ENCODE results near the gene RHBDD1.

RHBDD1 gene

GRCh38 chr2:227022608-227023007 lies 186.8 kb downstream of the RHBDD1 start:
- Histone ChIP-seq H3K27me3 (ENCODE audit: insufficient read depth, low read length, poor library complexity, severe bottlenecking) (no peaks in the 10 kb centered on the region), H3K79me2 (ENCODE audit: insufficient read depth, low read length) (no peaks in the 10 kb centered on the region), H4K20me1 (ENCODE audit: insufficient read depth, low read length, poor library complexity, severe bottlenecking) (no peaks in the 10 kb centered on the region), H2AFZ (ENCODE audit: low read length) (no peak overlapping the region), H3K9me2 (replicated peaks; ENCODE audit: low read depth, low read length) (no peaks in the 10 kb centered on the region), H3K36me3 (ENCODE audit: insufficient read depth, low read length) (no peaks in the 10 kb centered on the region), H3K4me2 (ENCODE audit: low read depth, low read length, poor library complexity, severe bottlenecking) (no peak overlapping the region), H3K4me1 (ENCODE audit: insufficient read depth, low read length, poor library complexity, severe bottlenecking) (no peaks in the 10 kb centered on the region), H3F3A (ENCODE audit: low read depth) (no peaks in the 10 kb centered on the region), H3K4me3 (ENCODE audit: low read length, poor library complexity, severe bottlenecking) (no peak overlapping the region), H3K9ac (ENCODE audit: low read depth, low read length, poor library complexity, severe bottlenecking) (no peak overlapping the region), H3K9me3 (ENCODE audit: insufficient read depth, low read depth, low read length) (no peaks in the 10 kb centered on the region)
- TF ChIP-seq EZH2phosphoT487 (IDR thresholded peaks at IDR 0.05; ENCODE audit: borderline replicate concordance) = no peak
- TF ChIP-seq CTCF (conservative IDR thresholded peaks at IDR 0.05; ENCODE audit: low read length) = no peak

GRCh38 chr2:227025510-227025909 lies 189.7 kb downstream of the RHBDD1 start:
- no peak overlapping the region for H3K4me2 ChIP-seq (ENCODE audit: low read depth, low read length, poor library complexity, severe bottlenecking)
- no peaks in the 10 kb centered on the region for H3K9me2 ChIP-seq (replicated peaks; ENCODE audit: low read depth, low read length)
- no peaks in the 10 kb centered on the region for H3K27me3 ChIP-seq (ENCODE audit: insufficient read depth, low read length, poor library complexity, severe bottlenecking)
- no peaks in the 10 kb centered on the region for H3K9me3 ChIP-seq (ENCODE audit: insufficient read depth, low read depth, low read length)
- H3K4me3 ChIP-seq (ENCODE audit: low read length, poor library complexity, severe bottlenecking) = no peak overlapping the region
- no peaks in the 10 kb centered on the region for H3K79me2 ChIP-seq (ENCODE audit: insufficient read depth, low read length)
- H3F3A ChIP-seq (ENCODE audit: low read depth) = no peaks in the 10 kb centered on the region
- no peak for TF ChIP-seq CTCF (conservative IDR thresholded peaks at IDR 0.05; ENCODE audit: low read length)
- TF ChIP-seq EZH2phosphoT487 (IDR thresholded peaks at IDR 0.05; ENCODE audit: borderline replicate concordance) = no peak
- no peak overlapping the region for H2AFZ ChIP-seq (ENCODE audit: low read length)
- H3K9ac ChIP-seq (ENCODE audit: low read depth, low read length, poor library complexity, severe bottlenecking) = no peak overlapping the region
- peaks cover 5% of the 10 kb centered on the region for H3K4me1 ChIP-seq (ENCODE audit: insufficient read depth, low read length, poor library complexity, severe bottlenecking)
- no peaks in the 10 kb centered on the region for H4K20me1 ChIP-seq (ENCODE audit: insufficient read depth, low read length, poor library complexity, severe bottlenecking)
- H3K36me3 ChIP-seq (ENCODE audit: insufficient read depth, low read length) = no peaks in the 10 kb centered on the region

- peaks cover 21% of the 10 kb centered on the region for H3K4me1 ChIP-seq (ENCODE audit: insufficient read depth, low read length, poor library complexity, severe bottlenecking)
- H4K20me1 ChIP-seq (ENCODE audit: insufficient read depth, low read length, poor library complexity, severe bottlenecking) = no peaks in the 10 kb centered on the region
- H3F3A ChIP-seq (ENCODE audit: low read depth) = no peaks in the 10 kb centered on the region
- H3K79me2 ChIP-seq (ENCODE audit: insufficient read depth, low read length) = no peaks in the 10 kb centered on the region
- H3K9me2 ChIP-seq (replicated peaks; ENCODE audit: low read depth, low read length) = no peaks in the 10 kb centered on the region
- no peaks in the 10 kb centered on the region for H3K27me3 ChIP-seq (ENCODE audit: insufficient read depth, low read length, poor library complexity, severe bottlenecking)
- no peak overlapping the region for H3K4me3 ChIP-seq (ENCODE audit: low read length, poor library complexity, severe bottlenecking)
- H3K4me2 ChIP-seq (ENCODE audit: low read depth, low read length, poor library complexity, severe bottlenecking) = no peak overlapping the region
- H3K36me3 ChIP-seq (ENCODE audit: insufficient read depth, low read length) = no peaks in the 10 kb centered on the region
- TF ChIP-seq EZH2phosphoT487 (IDR thresholded peaks at IDR 0.05; ENCODE audit: borderline replicate concordance) (no peak), CTCF (conservative IDR thresholded peaks at IDR 0.05; ENCODE audit: low read length) (no peak)
- no peak overlapping the region for H2AFZ ChIP-seq (ENCODE audit: low read length)
- no peak overlapping the region for H3K9ac ChIP-seq (ENCODE audit: low read depth, low read length, poor library complexity, severe bottlenecking)
- H3K9me3 ChIP-seq (ENCODE audit: insufficient read depth, low read depth, low read length) = no peaks in the 10 kb centered on the region
These were observed 193.7 kb downstream of the RHBDD1 start for GRCh38 chr2:227029426-227030105.
